Cardiac muscle cell (in vitro differentiated cells and primary cell): ENCODE measurements around the gene DNAJC18. TPM values are rescaled to one million over a fixed set of nuclear protein-coding genes. Genes with fewer than 3 reads are reported as not detected.
"Not testable (repeated sequence)": the region's sequence is repeated elsewhere in the genome, so short reads cannot be mapped to it uniquely, and the experiment has no call there.

Experiments used
- DNase-seq, 2 donors: peaks; one replicate each; pipeline versions ENCODE4 v3.0.0 to v3.0.0-alpha.2; 2010 to 2017; ENCODE audit warnings: low read depth in 1 of 2, low spot score in 1 of 2
- H3K27ac ChIP-seq: fragments of 200-600 bp; sonication (generic); 2 replicates; pipeline ENCODE4 v1.5.1; 2016
- H3K27me3 ChIP-seq: fragments of 200-600 bp; sonication (generic); 2 replicates; pipeline ENCODE4 v1.6.0; 2016; ENCODE audit warnings: control low read depth
- H3K36me3 ChIP-seq: fragments of 200-600 bp; sonication (generic); 2 replicates; pipeline ENCODE4 v1.5.1; 2016; ENCODE audit warnings: control low read depth
- H3K4me1 ChIP-seq: fragments of 200-600 bp; sonication (generic); 2 replicates; pipeline ENCODE4 v1.8.1; 2017; ENCODE audit warnings: low read depth, mild to moderate bottlenecking, mixed run types
- H3K4me3 ChIP-seq: fragments of 200-600 bp; sonication (generic); 2 replicates; pipeline ENCODE4 v1.5.1; 2016; ENCODE audit warnings: mild to moderate bottlenecking
- H3K9me3 ChIP-seq: fragments of 200-600 bp; sonication (generic); 2 replicates; pipeline ENCODE4 v1.5.1; 2017; ENCODE audit warnings: low read depth, mild to moderate bottlenecking, control low read depth
- CTCF ChIP-seq: IDR thresholded peaks from 2 replicates; pipeline ENCODE4 v1.5.1; 2012; ENCODE audit warnings: low read depth, mild to moderate bottlenecking, low read length
- polyA plus RNA-seq: library from polyadenylated mRNA; unstranded; fragments of >200 nt; fragmentation: Nextera tagmentation; extraction: Ambion mirVana; gene quantifications from 2 replicates; pipeline ENCODE4 v1.2.1, GENCODE V29; 2016
- total RNA-seq: library from RNA; depleted of rRNA; stranded (reverse); fragments of >200 nt; gene quantifications from 2 replicates; pipeline ENCODE4 v1.2.3, GENCODE V29; 2016

DNAJC18 gene
- total and polyA plus RNA-seq, 2 experiments from 2014 or later, result 10.1 to 17.4 TPM

DNA sequence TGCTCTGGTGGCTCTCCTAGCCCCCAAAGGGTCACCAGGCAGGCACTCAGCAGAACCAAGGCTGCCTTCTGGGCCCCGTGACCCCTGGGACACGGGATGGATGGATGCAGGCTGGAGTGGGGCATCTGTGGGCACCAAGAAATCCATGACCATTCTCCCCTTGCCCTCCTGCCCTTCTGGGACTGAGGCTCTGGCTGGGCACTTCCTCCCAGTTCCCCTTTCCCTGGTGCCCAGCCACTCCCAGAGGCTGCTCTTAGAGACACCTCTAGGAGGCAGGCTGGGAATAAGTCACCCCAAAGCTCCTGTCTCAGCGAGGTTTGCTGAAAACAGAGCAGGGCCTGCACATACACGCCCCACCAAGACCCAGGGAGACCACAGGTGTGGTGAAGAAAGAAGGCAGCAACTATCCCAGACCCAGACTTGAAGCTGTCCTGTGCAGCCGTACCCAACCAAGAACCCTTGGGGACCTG, 42.3 kb upstream of the DNAJC18 start:
- H3K4me3 ChIP-seq, result no peak overlapping the region
- TF ChIP-seq CTCF, result peak; percentile 34
- H3K4me1 ChIP-seq, result peaks cover 46% of the 10 kb centered on the region
- H3K36me3 ChIP-seq, result no peaks in the 10 kb centered on the region
- no peaks in the 10 kb centered on the region for H3K27me3 ChIP-seq
- H3K9me3 ChIP-seq, result no peaks in the 10 kb centered on the region
- H3K27ac ChIP-seq, result peak overlapping the region; percentile 84
- peak in 1 of 2 donors; percentile 52 for DNase-seq

DNA sequence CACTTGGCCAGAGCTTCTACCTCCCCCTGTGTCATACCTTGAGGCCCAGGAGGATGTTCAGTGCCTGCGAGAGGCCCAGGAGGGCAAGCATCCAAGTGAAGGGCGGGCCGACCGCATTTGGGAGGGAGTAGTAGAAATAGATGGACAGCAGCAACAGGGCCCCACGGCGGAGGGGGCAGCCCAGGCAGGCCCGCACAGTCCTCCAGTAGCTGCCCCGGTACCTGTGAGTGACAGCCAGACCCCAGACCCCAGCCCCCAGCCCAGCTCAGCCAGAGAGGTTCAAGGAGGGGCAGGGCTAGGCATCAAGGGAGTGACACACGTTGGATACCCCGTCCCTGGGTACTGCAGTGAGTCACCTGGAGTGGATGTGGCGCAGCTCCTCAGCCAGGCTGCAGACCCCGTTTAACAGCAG, 41.8 kb upstream of the DNAJC18 start:
- Histone ChIP-seq H3K27me3 (no peaks in the 10 kb centered on the region), H3K4me1 (peaks cover 41% of the 10 kb centered on the region), H3K36me3 (no peaks in the 10 kb centered on the region), H3K27ac (peak overlapping the region; percentile 84), H3K4me3 (no peak overlapping the region), H3K9me3 (no peaks in the 10 kb centered on the region)
- DNase-seq, result peak in 1 of 2 donors; percentile 63
- no peak for TF ChIP-seq CTCF

- H3K36me3 ChIP-seq, H3K27me3 ChIP-seq, H3K4me3 ChIP-seq, H3K9me3 ChIP-seq, DNase-seq: not testable (repeated sequence)
- Histone ChIP-seq H3K27ac (peak overlapping the region; percentile 83), H3K4me1 (peaks cover 44% of the 10 kb centered on the region)
Observed at GRCh38 chr5:139479729-139480128, 40.4 kb upstream of the DNAJC18 start.

DNA sequence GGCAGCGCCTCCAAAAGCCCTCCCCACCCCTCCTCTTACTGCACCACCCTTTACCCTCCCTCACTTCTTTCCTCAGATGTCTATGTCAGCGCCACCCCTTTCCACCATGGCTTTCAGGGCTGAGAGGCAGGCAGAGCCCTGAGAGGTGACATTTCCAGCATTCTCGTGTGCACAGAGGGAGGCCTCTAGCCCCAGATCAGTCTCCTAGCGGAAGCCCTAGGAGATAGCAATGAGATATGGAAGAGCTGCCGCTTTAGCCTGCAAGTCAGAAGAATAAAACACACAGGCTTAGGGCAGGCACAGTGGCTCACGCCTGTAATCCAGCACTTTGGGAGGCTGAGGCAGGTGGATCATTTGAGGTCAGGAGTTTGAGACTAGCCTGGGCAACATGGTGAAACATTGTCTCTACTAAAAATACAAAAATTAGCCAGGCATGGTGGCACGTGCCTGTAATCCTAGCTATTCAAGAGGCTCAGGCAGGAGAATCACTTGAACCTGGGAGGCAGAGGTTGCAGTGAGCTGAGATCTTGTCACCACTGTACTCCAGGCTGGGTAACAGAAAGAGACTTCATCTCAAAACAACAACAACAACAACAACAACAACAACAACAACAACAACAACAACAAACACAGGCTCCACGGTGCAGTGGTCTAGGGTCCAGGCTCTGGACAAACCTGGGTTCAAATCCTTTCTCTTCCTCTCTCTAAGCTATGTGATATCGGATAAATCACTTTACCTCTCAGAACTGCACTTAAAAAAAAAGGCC, 39.5 kb upstream of the DNAJC18 start:
- not testable (repeated sequence) for H3K27me3 ChIP-seq, H3K9me3 ChIP-seq, H3K4me3 ChIP-seq, H3K36me3 ChIP-seq
- peaks cover 48% of the 10 kb centered on the region for H3K4me1 ChIP-seq
- H3K27ac ChIP-seq, result peak overlapping the region; percentile 83
- peak in 1 of 2 donors; percentile 81 for DNase-seq

GRCh38 chr5:139475865-139476617, 36.7 kb upstream of the DNAJC18 start:
- Histone ChIP-seq H3K9me3 (no peaks in the 10 kb centered on the region), H3K4me3 (no peak overlapping the region), H3K27ac (no peak overlapping the region), H3K27me3 (no peaks in the 10 kb centered on the region), H3K36me3 (no peaks in the 10 kb centered on the region), H3K4me1 (peaks cover 45% of the 10 kb centered on the region)
- TF ChIP-seq CTCF, result no peak
- DNase-seq, result no peak

DNA sequence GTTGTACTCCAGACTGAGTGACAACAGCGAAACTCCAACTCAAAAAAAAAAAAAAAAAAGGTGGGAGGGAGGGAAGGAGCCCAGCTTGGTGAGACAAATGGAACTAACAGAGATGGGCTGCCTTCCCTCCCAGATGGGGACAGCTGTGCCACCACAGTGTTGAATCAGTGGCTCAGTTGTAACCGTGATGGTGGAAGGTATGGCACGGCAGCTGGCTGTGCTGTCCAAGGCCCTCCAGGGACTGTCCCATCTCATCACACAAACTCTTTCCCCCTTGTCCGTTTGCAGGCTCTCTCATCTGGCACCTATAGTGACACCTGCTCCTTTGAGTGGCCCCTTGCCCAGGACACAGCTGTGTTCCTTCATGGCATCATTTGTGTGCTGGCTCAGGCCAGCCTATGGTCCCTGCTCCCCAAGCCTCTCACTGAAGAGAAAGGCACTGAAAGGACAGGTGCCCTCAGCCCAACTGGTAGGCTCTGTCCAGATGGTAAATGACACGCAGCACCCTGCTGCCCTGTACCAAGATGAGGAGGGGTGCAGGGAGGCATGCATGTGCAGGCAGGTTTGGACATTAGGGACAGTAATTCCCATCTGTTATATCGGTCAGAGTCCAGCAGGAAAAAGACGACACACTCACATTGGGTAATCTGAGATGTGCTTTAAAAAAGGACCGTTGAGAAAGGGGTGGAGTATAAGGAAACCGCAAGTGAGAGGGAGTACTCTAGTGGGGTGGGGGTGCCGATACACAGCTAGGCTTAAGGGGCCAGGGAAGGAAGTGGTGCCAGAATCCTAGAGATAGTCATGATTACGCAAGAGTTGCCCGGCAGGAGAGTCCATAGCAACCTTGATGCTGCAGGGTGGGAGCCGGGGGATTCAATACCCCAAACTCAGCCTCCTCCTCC, 35.8 kb upstream of the DNAJC18 start:
- peak in 1 of 2 donors; percentile 94 for DNase-seq
- no peak for TF ChIP-seq CTCF
- H3K4me1 ChIP-seq, result peaks cover 39% of the 10 kb centered on the region

More for the DNA sequence above, 35.8 kb upstream of the DNAJC18 start:
- Histone ChIP-seq H3K9me3 (no peaks in the 10 kb centered on the region), H3K36me3 (no peaks in the 10 kb centered on the region), H3K27ac (peak overlapping the region; percentile 43), H3K4me3 (no peak overlapping the region), H3K27me3 (no peaks in the 10 kb centered on the region)
